Metanephros (tissue), 1 donor: Measurements from ENCODE around the gene MRPS5. TPM values are rescaled to one million over a fixed set of nuclear protein-coding genes. Genes with fewer than 3 reads are reported as not detected.

Experiments used
- total RNA-seq: library from RNA; depleted of rRNA; stranded (reverse); fragments of >200 nt; gene quantifications from one replicate; pipeline ENCODE4 v1.2.3, GENCODE V29; 2014

The MRPS5 gene
- total RNA-seq = 61.4 TPM

GRCh38 chr2:95121407-95122196, at the start of gene MRPS5:
Gene MRPS5, minus strand, starts transcription at chr2:95121808. Its CDS starts 17 bp downstream, at chr2:95121791.

DNA sequence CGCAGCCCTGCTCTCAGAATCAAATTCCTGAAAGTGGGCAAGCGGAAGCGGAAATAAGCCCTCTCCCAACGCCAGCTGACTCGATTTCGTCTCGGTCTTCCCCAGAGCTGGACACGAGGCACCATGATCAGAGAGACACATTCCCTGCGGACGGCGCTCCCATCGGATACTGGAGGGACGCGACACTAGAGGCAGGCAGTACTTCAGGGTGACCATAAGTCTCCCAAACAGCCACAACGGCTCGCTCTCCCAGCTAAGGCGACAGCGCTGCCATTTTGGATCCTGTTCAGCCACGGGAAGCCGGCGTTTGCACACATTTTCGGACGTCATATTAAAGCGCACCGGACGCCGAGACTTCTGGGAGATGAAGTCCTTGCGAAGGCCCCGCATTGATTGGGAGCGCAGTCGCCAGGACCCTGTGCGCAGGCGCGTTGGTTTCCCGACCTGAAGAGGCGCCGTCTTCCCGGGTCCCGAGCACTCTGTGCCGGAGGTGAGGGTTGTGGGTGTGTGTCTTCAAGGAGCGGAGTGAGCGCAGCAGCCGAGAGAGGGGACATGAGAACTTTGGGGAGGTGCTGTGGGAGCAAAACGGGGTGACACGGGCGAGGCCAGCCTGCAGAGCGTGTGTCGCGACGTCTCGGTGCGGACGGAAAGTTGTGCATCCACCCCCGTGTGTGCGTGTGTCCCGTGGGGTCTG, 43.9 kb upstream of the MRPS5 start, which contains the start of gene ZNF2:
Gene ZNF2, plus strand, starts transcription at position 439 of the 694 bp plus-strand sequence. CDS start 10,418 bp downstream, outside the sequence.

DNA sequence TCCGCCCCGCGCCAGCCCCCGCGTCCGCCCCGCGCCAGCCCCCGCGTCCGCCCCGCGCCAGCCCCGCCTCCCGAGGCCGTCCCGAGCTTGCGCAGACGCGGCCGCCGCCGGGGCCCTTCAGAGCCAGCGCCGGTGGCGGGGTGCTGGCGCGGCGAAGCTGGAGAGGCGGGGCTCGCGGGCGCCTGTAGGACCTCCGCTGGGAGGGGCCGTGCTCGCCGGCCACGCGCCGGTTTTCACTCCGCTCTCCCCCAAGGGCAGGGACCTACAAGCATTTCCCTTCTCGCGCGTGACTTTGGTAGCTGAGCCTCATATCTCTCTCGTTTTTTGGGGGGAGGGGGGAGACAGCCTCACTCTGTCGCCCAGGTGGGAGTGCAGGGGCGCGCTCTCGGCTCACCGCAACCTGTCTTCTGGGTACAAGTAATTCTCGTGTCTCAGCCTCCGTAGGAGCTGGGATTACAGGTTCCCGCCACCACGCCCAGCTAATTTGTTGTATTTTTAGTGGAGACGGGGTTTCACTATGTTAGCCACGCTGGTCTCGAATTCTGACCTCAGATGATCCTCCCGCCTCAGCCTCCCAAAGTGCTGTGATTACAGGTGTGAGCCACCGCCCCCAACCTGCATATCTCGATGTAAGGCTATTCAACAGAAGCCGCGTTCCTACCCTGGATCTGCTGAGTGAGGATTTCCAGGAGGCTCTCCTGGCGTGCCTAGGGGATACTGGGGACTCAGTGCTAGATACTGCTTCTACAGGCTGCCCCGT, 38.3 kb upstream of the MRPS5 start, which contains the start of gene ZNF514:
Gene ZNF514, minus strand, starts transcription at position 159 of the 760 bp plus-strand sequence. CDS start 6,595 bp downstream, outside the sequence.

Other genes with a start within 250 kb of the MRPS5 start
- gene MAL, start 96.1 kb downstream of the MRPS5 start, total RNA-seq = 217 TPM
- gene ZNF514, start 38.0 kb upstream of the MRPS5 start, total RNA-seq = 25.3 TPM
- gene ZNF2, start 44.0 kb upstream of the MRPS5 start, total RNA-seq = 7.6 TPM
- gene ZNF892, start 85.7 kb upstream of the MRPS5 start, total RNA-seq = 10.2 TPM
- gene PROM2, start 152.6 kb upstream of the MRPS5 start, total RNA-seq = 34.7 TPM
- gene KCNIP3, start 175.5 kb upstream of the MRPS5 start, total RNA-seq = 13.4 TPM